Activated T-cell treated with anti-CD3 and anti-CD28 coated beads for 48 hours (primary cell): ENCODE data around the gene LTBP4.

Experiments
- DNase-seq: peaks from one replicate; pipeline ENCODE4 v3.0.0-alpha.2; 2020; ENCODE audit warnings: low read depth

LTBP4 gene

GRCh38 chr19:40596608-40597328 lies 4.4 kb upstream of the LTBP4 start:
- DNase-seq: no peak

- no peak for DNase-seq
Observed at GRCh38 chr19:40597329-40597838, 3.8 kb upstream of the LTBP4 start.

GRCh38 chr19:40598121-40598917 lies 2.9 kb upstream of the LTBP4 start:
- DNase-seq: peak; percentile 83

GRCh38 chr19:40598918-40599307 lies 2.3 kb upstream of the LTBP4 start:
- DNase-seq: no peak

- no peak for DNase-seq
Observed at GRCh38 chr19:40599331-40599901, 1.8 kb upstream of the LTBP4 start.

- DNase-seq: no peak
Observed at GRCh38 chr19:40599902-40600569, 1.1 kb upstream of the LTBP4 start.

GRCh38 chr19:40600570-40601133 lies 517 bp upstream of the LTBP4 start:
- no peak for DNase-seq

- DNase-seq: no peak
Observed at GRCh38 chr19:40603071-40603388, 1.9 kb downstream of the LTBP4 start.

GRCh38 chr19:40603389-40604170 lies 2.4 kb downstream of the LTBP4 start:
- peak; percentile 94 for DNase-seq

- DNase-seq: no peak
Observed at GRCh38 chr19:40604171-40604646, 3.0 kb downstream of the LTBP4 start.

GRCh38 chr19:40604647-40605215 lies 3.6 kb downstream of the LTBP4 start:
- no peak for DNase-seq

GRCh38 chr19:40605216-40605971 lies 4.2 kb downstream of the LTBP4 start:
- peak; percentile 70 for DNase-seq

- no peak for DNase-seq
Observed at GRCh38 chr19:40607311-40608239, 6.4 kb downstream of the LTBP4 start.

- DNase-seq: no peak
Observed at GRCh38 chr19:40608240-40608621, 7.1 kb downstream of the LTBP4 start.

- no peak for DNase-seq
Observed at GRCh38 chr19:40608957-40609356, 7.8 kb downstream of the LTBP4 start.

- peak; percentile 92 for DNase-seq
Observed at GRCh38 chr19:40609561-40610395, 8.6 kb downstream of the LTBP4 start.

- DNase-seq: peak; percentile 57
Observed at GRCh38 chr19:40610396-40611064, 9.4 kb downstream of the LTBP4 start.

GRCh38 chr19:40611096-40611495 lies 9.9 kb downstream of the LTBP4 start:
- no peak for DNase-seq
